ENCODE measurements around the gene CACNA1H.

Gene CACNA1H

DNA sequence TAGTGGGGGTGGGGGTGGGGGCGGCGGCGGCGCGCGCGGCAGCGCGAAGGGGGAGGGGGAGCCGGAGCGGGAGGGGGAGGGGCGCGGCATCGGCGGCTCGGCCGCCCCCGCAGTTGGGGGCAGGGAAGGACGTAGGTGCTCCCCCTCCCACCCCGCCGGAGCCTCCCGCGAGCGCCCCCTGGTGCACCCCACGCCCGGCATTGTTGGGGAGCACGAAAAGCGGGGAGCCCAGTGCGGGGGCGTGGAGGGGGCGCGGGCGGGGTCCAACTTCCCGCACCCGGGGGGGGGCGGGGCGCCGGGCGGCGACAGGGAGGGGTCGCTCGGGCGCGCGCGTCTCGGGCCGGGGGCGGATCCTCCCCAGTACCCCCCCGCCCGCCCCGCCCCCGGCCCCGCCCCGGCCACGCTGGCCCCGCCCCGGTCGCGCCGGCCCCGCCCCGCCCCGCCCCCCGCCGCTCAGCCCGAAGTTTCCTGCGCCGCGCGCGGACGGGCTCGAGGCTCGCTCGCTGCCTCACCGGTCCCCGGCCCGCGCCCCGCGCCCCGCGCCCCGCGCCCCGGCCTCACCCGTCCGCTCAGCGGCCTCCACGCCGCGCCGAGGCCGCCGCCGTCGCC, at the start of gene CACNA1H:
Gene CACNA1H (plus strand): TSS at position 456 of the 609 bp plus-strand sequence. CDS start 632 bp downstream, outside the sequence.
- DNase-seq (ENCODE audit: low spot score), result peak; percentile 78

DNA sequence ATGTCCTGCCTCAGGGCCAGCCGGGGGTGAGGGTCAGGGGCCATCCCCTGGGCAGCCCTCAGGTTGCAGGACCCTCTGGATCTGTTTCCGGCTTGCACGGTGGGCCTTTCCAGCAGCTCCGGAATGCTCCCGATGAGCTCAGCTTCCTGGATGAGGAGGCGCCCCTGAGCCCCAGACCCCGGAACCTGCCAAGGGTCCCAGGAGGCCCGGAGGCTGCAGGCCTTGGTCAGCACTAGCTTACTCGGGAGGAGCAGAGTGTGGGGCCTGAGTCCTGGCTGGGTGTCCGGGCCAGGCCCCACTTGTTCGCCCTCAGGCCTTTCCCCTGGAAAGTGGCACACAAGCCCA, 49.3 kb upstream of the CACNA1H start:
- no peak for DNase-seq (ENCODE audit: low spot score)

DNA sequence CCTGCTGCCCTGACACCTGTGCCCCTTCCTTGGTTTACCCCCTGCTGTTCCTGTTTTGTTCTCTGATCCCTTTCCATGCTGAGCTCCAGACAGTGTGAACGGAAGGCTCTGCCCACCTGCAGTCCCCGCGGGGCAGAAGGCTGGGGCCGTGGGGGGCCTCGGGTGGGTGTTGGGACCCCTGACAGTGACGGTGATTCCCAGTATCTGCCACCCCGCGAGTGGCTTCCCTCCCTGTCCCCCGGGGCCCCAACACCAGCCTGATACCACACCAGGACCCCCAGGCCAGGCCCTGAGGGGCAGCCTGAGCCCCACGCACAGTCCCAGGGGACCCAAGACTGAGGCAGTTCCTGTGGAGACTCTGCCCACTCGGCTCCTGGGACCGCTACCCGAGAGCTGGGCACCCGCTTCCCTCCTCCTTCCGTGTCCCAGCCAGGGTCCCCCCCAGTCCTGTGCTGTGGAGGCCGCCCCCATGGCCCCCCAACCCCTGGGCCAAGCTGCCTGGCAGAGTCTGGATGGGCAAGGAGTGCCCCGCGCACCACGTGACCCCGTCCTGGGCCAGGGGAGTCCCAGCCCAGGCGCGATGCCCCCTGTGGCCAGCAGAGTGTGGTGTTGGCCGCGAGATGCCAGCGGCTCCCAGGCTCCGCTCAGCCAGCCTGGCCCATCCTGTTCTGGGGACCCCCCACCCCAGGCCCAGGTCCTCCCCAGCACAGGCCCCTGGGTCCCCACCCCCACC, 46.9 kb upstream of the CACNA1H start:
- DNase-seq (ENCODE audit: low spot score), result peak; percentile 70

DNA sequence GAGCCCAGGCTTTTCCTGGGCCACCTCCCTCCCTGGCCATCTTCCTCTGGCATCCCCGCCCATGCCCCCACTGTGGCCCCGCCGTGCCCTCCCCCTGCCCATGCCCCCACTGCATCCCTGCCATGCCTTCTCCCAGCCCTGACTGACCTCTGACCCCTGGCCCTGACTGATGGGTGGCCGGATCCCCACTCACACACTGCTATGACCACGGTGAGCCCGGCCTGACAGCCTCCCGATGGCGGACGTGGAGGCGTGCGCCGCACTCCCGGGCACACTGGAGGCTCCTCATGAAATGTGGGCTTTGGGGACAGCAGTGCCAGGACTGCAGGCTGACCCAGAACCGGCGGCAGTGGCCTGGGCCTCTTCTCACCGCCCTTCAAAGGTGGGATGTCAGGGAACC, 46.2 kb upstream of the CACNA1H start:
- no peak for DNase-seq (ENCODE audit: low spot score)

DNA sequence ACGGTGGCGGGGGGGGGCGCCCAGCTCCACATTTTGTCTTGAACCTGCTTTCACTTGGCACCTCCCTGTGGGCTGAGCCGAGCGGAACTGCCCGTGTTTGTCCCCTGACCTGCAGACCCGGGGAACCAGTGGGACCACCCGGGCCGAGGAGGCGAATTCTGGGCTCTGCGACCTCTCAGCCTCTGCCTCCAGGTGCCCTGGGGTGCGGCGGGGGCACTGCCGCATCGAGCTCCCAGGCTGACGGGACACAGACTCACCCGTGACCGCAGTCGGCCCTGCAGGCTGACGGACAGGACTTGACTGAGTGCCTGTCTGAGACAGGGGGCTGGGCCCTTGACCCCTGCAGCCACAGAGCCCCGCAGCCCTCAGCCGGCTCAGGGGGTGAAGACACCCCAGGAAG, 45.8 kb upstream of the CACNA1H start:
- no peak for DNase-seq (ENCODE audit: low spot score)

DNA sequence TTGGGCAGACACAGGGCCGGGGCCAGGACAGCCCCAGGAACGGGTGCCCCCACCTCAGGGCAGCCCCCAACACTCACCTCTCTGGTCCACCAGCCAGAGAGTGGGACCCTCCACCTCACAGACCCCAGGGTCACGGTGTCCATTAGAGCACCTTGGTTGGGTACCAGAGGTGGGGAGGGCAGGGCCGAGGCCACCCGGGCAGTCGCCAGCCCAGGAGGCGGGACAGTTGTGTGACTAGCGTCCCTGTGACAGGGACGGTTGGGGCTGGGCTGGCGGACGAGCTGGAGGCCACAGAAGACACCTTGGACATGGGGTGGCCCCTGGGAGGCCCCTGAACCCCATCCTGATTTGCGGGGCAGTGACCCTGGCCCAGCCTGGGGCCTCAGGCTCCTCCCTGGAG, 45.2 kb upstream of the CACNA1H start:
- DNase-seq (ENCODE audit: low spot score), result no peak

DNA sequence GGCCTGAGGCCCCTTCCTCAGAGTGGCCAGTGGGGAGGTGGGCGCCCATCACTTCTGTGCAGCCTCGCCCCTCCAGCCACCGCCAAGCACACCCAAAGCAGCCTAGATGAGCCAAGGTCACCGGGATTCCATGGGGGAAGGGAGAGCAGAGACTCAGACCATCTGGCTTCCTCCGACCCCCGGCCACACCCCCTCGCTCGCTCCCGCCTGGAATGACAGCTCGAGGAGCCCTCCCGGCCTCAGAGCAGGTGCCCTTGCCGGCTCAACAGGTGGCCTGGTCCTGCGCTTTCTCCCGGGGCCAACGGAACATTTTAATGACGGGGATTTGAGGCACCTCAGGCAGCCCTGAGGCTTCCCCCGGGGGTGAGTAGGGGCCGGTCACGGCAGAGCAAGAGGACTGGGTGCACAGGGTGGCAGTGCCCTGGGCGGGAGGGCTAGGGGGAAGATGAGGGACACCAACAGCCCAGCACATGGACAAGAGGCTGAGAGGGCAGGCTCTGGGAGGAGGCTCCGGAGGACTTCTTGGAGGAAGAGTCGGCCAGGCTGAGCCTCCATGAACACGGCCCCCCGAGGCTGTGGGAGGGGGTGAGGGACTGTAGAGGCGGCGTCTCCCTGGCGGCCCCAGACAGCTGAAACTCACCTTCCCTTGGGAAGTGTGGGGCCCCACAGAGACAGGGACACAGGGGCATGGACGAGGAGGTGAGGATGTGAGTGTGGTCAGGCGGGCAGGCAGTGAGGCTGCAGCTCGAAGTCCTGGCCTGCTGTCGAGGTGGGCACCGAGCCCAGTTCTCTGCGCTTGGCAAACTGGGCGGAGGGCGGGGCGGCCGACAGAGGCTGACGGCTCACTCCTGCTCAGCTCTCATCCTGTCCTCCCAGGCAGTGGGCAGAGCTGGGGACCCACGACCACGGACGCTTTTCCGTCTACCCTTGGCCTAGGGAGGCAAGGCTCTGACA, 44.3 kb upstream of the CACNA1H start:
- no peak for DNase-seq (ENCODE audit: low spot score)

DNA sequence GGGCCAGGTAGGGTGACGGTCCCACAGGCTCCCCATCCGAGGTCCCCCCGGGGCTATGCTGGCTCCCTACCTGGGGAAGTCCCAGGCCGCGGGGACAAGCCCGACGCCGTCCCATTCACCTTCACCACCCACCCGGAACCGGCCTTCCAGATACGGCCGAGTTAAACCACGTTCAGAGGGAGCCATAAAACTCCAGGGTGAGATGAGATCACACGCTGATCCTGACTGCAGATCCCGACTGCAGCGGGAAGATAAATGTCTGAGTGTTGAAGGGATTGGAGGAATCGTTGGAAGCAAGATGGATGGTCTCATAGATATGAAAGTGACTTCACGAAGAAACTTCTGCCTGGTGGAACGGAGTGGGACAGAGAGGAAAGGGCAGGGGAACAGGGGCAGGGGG, 43.3 kb upstream of the CACNA1H start:
- DNase-seq (ENCODE audit: low spot score), result no peak

DNA sequence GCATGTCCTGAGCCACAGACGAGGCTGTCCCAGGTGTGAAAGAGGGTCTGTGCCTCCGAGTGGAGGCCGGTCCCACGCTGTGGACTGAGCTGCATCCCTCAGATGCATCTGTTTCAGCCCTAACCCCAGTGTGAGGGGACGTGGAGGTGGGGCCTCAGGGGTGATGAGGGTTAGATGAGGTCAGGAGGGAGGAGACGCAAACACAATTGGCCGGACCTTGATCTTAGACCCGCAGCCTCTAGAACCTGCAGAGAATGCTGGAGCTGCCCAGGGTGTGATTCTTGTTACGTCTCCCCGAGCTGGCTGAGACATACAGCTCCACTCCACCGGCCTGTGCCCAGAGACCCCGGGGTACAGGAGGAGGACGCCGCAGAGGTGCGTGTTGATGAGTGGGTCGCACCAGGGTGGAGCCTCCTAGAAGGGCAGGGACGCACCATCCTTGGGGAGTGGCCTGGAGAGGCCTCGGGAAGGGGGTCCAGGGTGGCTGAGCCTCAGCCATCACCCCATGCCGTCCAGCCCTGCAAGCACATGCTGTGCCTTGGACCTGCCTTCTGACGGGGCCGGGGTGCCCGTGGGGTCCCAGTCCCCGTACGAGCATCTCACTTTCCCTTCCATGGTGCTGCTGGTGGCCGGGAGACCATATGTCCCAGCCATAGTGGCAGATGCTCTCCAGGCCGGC, 40.3 kb upstream of the CACNA1H start:
- no peak for DNase-seq (ENCODE audit: low spot score)

DNA sequence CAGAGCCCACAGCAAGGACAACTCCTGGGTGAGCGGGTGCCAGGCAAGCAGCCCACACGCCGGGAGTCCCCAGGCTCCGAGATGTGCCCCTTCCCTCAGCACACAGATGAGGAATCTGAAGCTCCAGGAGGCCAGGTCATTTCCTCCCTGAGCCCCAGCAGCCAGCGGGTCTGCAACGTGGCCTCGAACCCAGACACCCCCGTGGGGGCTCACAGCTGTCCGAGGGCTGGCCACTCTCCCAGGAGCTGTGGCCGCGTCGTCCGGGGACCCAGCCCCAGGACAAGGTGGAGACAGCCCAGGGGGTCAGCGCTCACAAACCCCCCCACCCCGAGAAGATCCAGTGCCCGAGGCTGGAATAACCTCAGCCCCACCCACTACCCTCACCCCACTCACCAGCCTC, 39.4 kb upstream of the CACNA1H start:
- DNase-seq (ENCODE audit: low spot score), result no peak

DNA sequence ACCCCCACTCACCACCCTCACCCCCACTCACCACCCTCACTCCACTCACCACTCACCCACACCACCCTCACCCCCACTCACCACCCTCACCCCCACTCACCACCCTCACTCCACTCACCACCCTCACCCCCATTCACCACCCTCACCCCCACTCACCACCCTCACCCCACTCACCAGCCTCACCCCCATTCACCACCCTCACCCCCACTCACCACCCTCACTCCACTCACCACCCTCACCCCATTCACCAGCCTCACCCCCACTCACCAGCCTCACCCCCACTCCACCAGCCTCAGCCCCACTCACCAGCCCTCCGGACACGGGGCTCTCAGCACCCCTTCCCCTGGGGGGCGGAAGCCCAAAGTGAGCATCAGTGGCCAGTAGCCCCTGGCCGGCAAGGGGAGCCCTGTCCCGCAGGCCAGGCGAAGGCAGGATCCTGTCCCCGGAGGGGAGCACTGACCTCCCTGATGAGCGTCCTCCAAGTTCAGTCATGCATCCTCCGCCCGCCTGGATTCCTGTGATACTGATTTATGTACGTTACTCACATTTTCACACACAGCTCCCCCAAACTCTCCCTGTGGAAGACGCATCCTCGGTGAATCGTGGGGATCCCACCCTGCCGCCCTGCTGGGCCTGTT, 38.9 kb upstream of the CACNA1H start:
- no peak for DNase-seq (ENCODE audit: low spot score)

DNA sequence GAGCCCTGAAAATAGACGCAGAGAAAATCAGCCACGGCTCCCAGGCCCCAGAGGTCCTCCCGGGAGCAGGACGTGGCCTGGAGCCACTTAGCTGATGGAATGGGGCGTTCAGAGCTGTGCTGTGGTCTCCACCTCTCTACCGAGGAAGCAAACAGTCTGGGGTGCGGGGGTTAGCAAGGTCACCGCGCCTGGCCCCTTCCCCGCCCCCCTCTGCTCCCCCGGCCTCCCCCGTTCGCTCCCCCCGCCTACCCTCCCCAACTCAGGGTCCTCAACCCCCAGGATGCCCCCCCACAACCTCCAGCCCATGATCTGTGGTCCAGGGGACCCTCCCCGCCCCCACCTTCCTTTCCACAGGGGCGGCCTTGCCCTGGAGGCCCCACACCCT, 36.2 kb upstream of the CACNA1H start:
- no peak for DNase-seq (ENCODE audit: low spot score)

DNA sequence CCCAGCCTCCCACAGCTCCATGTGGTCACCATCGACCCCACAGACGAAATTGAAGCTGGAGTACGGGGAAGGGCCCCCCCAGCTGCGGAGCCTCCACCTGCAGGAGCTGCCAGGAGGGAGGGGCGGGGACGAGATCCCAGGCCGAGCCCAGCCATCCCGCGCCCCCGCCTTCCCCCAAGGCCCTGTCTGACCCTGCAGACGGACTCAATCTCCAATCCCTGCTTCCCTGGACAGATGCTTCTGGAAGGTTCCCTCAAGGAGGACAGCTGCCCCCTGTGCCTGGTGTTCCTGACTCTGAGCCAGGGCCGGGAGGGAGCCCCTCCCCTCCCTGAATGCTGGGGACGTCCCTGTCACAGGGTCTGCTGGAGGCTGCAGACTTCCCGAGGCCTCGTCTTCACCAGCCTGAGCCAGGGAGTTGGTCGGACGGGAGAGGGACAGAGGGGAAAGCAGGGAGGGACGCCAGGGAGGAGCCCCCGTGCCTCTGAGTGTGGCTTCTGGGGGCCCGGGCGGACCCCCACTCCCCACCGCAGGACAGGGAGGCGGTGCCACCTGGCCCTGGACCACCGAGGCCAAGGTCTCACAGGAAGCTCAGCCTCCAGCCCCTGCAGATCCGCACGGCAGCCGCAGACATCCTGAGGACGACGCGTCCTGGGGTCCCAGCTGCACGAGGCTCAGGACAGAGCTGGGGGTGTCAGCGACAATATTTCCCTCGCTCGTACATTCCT, 35.6 kb upstream of the CACNA1H start:
- no peak for DNase-seq (ENCODE audit: low spot score)

DNA sequence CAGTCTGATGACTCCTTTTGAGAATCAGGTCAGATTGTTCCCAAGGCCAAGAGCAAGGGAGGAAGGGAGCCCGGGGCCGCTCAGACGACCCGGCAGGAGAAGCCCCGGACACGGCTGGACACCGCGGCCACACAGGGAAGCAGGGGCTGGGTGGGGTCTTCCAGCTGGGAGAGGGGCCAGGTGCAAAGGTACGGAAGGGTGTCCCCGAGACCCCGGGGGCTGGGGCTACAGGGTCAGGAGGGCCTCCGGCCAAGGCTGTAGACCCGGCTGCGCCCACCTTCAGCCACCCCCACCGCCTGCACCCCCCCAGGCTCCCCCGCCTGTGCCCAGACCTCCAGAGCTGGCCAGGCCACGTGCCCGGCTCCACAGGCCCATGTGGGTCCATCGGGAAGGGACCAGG, 35.0 kb upstream of the CACNA1H start:
- DNase-seq (ENCODE audit: low spot score), result no peak

DNA sequence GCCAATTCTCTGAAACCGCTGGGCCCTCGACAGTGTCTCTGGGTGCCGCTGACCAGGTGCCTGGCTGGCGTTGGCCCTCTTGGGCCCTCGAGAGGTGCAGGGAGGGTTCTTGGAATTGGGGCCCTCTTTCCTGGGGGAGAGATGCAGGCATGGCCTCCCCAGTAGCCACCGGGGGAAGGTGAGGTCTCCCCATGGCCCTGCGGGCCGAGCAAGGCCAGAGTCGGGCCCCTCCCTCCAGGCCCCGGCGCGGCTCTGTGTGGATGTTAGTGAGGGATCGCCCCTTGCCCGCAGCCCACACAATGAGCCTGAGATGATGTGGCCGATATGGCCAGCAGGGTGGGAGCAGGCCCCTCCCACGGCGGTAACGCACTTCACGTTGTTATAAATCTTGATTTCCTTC, 33.8 kb upstream of the CACNA1H start:
- DNase-seq (ENCODE audit: low spot score), result no peak

DNA sequence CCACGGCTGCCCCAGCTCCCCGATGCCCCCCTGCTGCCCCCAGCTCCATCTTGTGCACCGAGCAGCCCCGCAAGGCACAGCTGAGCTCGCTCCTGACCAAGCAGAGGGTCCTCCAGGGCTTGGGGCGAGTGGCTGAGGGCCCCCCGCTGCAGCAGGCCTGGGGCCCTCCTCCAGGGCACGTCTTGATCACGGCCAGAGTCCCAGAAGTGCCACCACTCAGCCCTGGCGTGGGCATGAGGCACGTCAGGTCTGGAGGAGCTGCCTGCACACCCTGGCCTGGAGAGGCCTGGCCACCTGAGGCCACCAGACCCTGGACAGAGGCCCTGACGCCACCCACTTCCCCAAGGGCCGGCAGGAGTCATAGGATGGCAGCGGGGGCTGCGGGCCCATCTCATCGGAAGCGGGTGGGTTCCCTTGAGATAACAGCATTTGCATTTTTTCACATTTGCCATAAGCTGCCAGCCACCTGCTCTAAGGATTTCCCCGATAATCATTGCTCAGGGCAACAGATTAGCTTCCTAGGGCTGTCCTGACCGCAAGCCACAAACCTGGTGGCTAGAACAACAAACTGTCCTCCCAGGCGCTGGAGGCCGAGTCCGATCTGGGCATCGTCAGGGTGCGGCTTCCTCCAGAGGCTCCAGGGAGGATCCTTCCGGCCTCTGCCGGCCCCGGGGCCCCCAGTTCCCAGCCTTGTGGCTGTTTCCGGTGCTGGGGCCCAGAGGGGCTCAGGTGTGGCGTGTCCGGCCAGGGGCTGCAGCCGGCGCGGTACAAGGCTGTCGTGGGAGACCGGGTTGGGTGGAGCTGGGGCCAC, 32.9 kb upstream of the CACNA1H start:
- DNase-seq (ENCODE audit: low spot score), result no peak

DNA sequence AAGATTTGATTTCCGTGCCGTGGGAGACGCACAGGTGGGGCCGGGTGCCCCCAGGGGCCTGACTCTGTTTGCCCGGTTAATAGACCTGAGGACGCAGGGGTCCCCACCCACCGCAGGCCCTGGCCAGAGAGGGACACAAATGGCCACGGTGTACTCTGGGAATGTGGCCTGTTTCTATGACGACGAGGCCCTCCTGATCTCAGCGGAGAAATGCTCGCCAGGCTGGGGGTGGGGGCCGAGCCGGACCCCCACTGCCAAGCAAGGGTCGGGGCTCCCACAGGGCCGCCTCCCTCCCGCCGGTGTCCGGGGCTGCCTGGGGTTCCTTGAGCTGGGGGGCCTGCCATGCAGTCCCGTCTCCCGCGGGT, 32.3 kb upstream of the CACNA1H start:
- DNase-seq (ENCODE audit: low spot score), result no peak

DNA sequence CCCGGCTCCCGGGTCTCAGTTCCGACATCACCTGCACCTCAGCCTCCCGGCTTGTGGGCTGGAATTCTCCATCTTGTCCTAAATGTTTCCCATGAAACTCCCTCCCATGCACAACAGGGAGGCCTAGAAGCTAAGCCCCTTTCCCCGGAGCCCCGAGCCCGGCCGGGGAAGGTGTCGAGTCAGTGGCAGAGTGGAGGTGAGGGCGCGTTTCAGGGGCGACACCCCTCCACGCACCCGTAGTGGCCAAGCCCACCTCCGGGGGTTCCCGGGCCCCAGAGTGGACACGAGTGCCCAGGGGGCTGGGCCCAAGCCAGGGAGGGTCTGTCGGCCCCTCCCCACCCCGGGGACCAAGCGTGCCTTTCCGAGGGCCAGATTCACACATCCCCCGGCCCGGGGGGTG, 31.9 kb upstream of the CACNA1H start:
- no peak for DNase-seq (ENCODE audit: low spot score)

DNA sequence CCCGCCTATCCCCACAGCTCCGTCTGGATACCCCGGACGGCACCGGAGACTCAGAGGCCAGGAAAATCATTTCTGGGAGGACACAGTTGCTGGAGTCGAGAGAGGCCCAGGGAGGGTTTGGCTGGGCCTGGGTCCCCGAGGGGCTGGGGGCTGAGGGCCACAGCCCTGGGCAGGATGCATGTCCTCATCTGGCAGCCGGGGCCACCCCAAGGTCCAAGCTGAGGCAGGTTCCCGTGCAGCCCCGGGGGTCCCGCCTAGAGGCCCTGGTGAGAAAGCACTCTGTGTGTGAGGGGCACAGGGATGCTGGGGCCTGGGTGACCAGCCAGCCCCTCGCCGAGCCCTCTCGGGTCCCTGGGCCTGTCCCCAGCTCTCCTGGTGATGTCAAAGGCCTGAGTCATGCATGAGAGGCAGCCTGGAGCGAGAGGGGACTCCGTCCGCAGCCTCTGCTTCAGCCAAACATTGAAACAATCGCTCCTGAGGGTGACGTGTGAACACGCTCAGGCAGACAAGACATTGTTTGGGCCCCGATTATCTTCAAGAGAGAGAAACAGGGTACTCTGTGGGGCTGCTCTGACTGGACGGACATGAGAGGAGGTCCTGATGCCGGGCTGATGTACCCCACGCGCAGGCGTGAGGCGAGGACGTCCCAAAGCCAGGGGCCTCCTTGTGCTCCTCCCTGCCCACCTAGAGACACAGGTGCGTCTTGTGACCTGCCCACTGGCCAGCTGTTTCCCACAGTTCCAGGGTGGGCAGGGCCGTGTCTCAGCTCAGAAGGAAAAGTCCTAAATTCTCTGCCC, 31.1 kb upstream of the CACNA1H start:
- no peak for DNase-seq (ENCODE audit: low spot score)

DNA sequence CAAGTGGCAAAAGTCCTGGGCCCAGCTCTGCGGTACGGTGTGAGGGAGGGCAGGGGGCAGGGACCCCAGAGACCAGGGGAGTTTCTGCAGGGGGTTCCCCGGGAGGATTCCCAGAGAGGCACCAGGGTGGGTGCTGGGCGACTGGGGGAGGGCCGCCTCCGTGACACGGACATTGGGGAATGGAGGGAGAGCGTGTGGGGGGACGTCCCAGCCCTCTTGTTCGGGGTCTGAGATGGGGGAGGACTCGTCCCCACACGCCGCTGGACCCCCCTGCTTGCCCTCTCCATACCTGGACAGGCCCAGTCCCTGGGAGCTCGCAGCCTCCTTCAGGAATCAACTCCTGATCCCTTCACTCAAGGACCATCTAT, 30.5 kb upstream of the CACNA1H start:
- DNase-seq (ENCODE audit: low spot score), result no peak

Data from germinal center (tissue), 1 donor.